DOHH2 (cell line): ENCODE results near the gene IL2RA.

Source experiments
- CTCF ChIP-seq: fragments of 200-600 bp; sonication (generic); IDR thresholded peaks from one replicate; pipeline ENCODE4 v1.5.1; 2014; ENCODE audit warnings: antibody characterized with exemption, mild to moderate bottlenecking, low read depth, low read length; ENCODE audit not compliant: poor library complexity, severe bottlenecking
- EZH2phosphoT487 ChIP-seq: fragments of 200-600 bp; sonication (generic); IDR thresholded peaks from 2 replicates; pipeline ENCODE4 v1.6.1; 2017; ENCODE audit warnings: borderline replicate concordance, mild to moderate bottlenecking, antibody characterized with exemption, low read length, moderate library complexity, mixed read lengths

GRCh38 chr10:6048281-6049030 is 13.7 kb downstream of the IL2RA start:
- TF ChIP-seq CTCF (no peak), EZH2phosphoT487 (no peak)
